Activated CD4-positive, alpha-beta T cell treated with anti-CD3 and anti-CD28 coated beads, Interleukin-2, amount 10 ng/mL, durations not matched to agents 24 days and 14 days (primary cell): ENCODE measurements around the gene C2CD4B. TPM values are rescaled to one million over a fixed set of nuclear protein-coding genes. Genes with fewer than 3 reads are reported as not detected.

Experiments
- DNase-seq: peaks from one replicate; pipeline ENCODE4 v3.0.0; 2022
- H3K27ac Mint-ChIP-seq: one replicate; pipeline ENCODE4 v1.8.0; 2022; ENCODE audit warnings: mild to moderate bottlenecking, mixed read lengths
- H3K27me3 Mint-ChIP-seq: one replicate; pipeline ENCODE4 v1.8.0; 2022; ENCODE audit warnings: mixed read lengths
- H3K36me3 Mint-ChIP-seq: one replicate; pipeline ENCODE4 v1.8.0; 2022; ENCODE audit warnings: low read depth, mild to moderate bottlenecking, mixed read lengths
- H3K4me1 Mint-ChIP-seq: one replicate; pipeline ENCODE4 v1.8.0; 2021; ENCODE audit warnings: mixed read lengths
- H3K4me3 Mint-ChIP-seq: one replicate; pipeline ENCODE4 v1.8.0; 2022; ENCODE audit warnings: mild to moderate bottlenecking, moderate library complexity, mixed read lengths
- H3K9me3 Mint-ChIP-seq: one replicate; pipeline ENCODE4 v1.8.0; 2021; ENCODE audit warnings: mixed read lengths
- intact Hi-C: fragments of 100-400 bp; cut with micrococcal nuclease; formaldehyde crosslinking; loops from one replicate; pipeline ENCODE4 v1.15.1; 2023
- total RNA-seq: library from RNA; stranded (reverse); gene quantifications from 2 replicates; pipeline ENCODE4 v1.2.3, GENCODE V29; 2022

C2CD4B gene
- total RNA-seq, 1 donor from 2014 or later, result 0.58 TPM

DNA sequence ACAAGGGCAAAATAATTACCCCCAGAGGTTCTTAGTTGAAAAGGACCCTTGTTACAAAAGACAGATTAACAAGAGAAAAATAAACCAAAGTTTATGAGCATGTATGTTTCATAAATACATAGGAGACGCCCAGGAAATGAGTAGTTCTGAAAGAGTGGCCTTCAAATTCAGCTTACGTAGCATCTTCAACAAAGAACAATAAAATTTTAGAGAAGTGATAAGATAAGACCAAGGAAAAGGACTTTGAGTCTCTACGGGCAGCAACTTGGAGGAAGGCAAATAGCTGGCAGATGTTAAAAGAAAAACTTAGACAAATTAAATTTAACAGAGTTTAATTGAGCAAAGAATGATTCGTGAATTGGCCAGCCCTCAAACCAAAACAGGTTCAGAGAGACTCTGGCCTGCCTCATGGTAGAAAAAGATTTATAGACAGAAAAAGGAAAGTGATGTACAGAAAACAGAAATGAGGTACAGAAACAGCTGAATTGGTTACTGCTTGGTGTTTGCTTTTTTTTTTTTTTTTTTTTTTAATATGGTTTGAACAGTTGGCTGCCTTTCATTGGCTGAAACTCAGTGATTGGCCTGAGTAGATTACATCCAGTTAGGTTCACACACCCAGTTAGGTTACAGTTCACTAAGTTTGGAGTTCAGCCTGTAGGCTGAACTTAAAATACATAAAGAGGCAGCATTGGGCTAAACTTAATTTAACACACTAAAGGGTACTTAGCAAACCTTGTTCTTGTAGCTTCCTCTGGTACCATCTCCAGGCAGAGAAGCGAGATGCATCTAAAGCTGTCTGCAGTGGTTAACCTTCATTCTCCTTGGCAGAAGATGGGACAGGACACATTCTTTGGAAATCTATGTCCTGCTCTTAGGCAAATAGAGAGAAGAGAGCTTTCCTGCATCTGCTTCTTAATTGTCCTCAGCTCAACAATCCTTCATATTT is 23.2 kb downstream of the C2CD4B start:
- Mint-ChIP-seq H3K4me1 (no peaks in the 10 kb centered on the region), H3K9me3 (no peaks in the 10 kb centered on the region), H3K27ac (no peak overlapping the region), H3K36me3 (no peaks in the 10 kb centered on the region), H3K27me3 (peaks cover 3% of the 10 kb centered on the region), H3K4me3 (no peak overlapping the region)
- DNase-seq, result no peak
- intact Hi-C loops, result no loop called here

- intact Hi-C loops, result no loop called here
- H3K36me3 Mint-ChIP-seq, result no peaks in the 10 kb centered on the region
- H3K27ac Mint-ChIP-seq, result no peak overlapping the region
- DNase-seq, result no peak
- H3K4me1 Mint-ChIP-seq, result no peaks in the 10 kb centered on the region
- H3K4me3 Mint-ChIP-seq, result no peak overlapping the region
- H3K9me3 Mint-ChIP-seq, result no peaks in the 10 kb centered on the region
- peaks cover 3% of the 10 kb centered on the region for H3K27me3 Mint-ChIP-seq
Observed at GRCh38 chr15:62141200-62141599, 23.9 kb downstream of the C2CD4B start.

- H3K4me1 Mint-ChIP-seq, result no peaks in the 10 kb centered on the region
Observed at GRCh38 chr15:62138124-62138523, 27.0 kb downstream of the C2CD4B start.

GRCh38 chr15:62136911-62137865 is 27.9 kb downstream of the C2CD4B start:
- no peaks in the 10 kb centered on the region for H3K36me3 Mint-ChIP-seq
- no peak for DNase-seq
- H3K4me3 Mint-ChIP-seq, result no peak overlapping the region
- H3K27ac Mint-ChIP-seq, result no peak overlapping the region
- H3K27me3 Mint-ChIP-seq, result peaks cover 3% of the 10 kb centered on the region
- intact Hi-C loops, result no loop called here
- H3K4me1 Mint-ChIP-seq, result no peaks in the 10 kb centered on the region
- no peaks in the 10 kb centered on the region for H3K9me3 Mint-ChIP-seq

More at GRCh38 chr15:62138124-62138523, 27.0 kb downstream of the C2CD4B start:
- no peak overlapping the region for H3K4me3 Mint-ChIP-seq
- peaks cover 3% of the 10 kb centered on the region for H3K27me3 Mint-ChIP-seq
- no peaks in the 10 kb centered on the region for H3K36me3 Mint-ChIP-seq
- intact Hi-C loops, result no loop called here
- H3K27ac Mint-ChIP-seq, result no peak overlapping the region
- no peak for DNase-seq
- H3K9me3 Mint-ChIP-seq, result no peaks in the 10 kb centered on the region

DNA sequence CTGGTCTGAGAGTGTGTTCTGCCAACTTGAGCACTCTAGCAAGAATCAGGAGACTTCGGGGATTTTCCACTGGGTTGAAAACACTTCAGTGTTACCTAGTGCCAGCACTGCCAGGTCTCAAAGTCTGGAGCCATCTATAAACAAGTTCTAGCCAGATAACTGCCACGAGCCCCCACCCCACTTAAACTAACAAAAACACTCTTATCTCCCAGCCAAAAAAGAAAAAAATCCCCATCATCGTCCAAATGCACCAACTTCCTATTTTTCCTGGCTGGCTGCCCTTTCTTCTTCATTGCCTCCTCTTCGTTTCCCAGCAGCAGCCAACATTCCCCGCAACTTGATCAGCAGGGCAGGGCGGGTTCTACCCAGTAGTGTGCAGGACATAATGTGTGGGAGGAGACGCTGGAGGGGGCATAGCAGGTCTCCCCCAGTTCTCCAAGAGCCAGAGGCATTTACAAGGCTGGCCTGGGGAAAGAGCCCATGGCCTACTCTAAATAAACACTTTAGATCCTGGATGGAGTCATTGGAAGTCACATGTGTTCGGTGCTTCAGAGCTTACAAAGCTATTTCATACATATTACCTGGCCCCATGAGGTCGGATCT is 29.5 kb downstream of the C2CD4B start:
- intact Hi-C loops, result no loop called here
- Mint-ChIP-seq H3K27me3 (peaks cover 5% of the 10 kb centered on the region), H3K4me1 (no peaks in the 10 kb centered on the region), H3K36me3 (no peaks in the 10 kb centered on the region), H3K9me3 (no peaks in the 10 kb centered on the region), H3K4me3 (no peak overlapping the region), H3K27ac (no peak overlapping the region)
- DNase-seq, result no peak

GRCh38 chr15:62133141-62133540 is 31.9 kb downstream of the C2CD4B start:
- Mint-ChIP-seq H3K27me3 (peaks cover 3% of the 10 kb centered on the region), H3K4me3 (no peak overlapping the region), H3K9me3 (no peaks in the 10 kb centered on the region), H3K27ac (no peak overlapping the region), H3K4me1 (peaks cover 10% of the 10 kb centered on the region), H3K36me3 (no peaks in the 10 kb centered on the region)
- DNase-seq, result no peak
- intact Hi-C loops, result no loop called here

- Mint-ChIP-seq H3K27ac (no peak overlapping the region), H3K9me3 (no peaks in the 10 kb centered on the region), H3K4me3 (no peak overlapping the region), H3K36me3 (no peaks in the 10 kb centered on the region), H3K27me3 (peaks cover 3% of the 10 kb centered on the region), H3K4me1 (peaks cover 25% of the 10 kb centered on the region)
- peak; percentile 60 for DNase-seq
- intact Hi-C loops, result no loop called here
Observed at GRCh38 chr15:62128916-62129315, 36.2 kb downstream of the C2CD4B start.

DNA sequence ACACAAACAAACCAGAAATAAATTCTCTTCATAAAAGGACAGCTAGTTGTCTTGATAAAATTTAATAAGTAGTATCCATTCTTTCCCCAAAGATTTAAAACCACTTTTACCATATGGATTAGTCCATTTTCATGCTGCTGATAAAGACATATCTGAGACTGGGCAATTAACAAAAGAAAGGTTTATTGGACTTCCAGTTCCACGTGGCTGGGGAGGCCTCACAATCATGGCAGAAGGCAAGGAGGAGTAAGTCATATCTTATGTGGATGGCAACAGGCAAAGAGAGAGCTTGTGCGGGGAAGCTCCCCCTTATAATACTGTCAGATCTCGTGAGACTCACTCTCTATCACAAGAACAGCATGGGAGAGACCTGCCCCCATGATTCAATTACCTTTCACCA is 38.7 kb downstream of the C2CD4B start:
- Mint-ChIP-seq H3K9me3 (no peaks in the 10 kb centered on the region), H3K4me3 (no peak overlapping the region), H3K27me3 (peaks cover 1% of the 10 kb centered on the region), H3K27ac (no peak overlapping the region), H3K36me3 (no peaks in the 10 kb centered on the region), H3K4me1 (peaks cover 33% of the 10 kb centered on the region)
- intact Hi-C loops, result no loop called here
- no peak for DNase-seq

DNA sequence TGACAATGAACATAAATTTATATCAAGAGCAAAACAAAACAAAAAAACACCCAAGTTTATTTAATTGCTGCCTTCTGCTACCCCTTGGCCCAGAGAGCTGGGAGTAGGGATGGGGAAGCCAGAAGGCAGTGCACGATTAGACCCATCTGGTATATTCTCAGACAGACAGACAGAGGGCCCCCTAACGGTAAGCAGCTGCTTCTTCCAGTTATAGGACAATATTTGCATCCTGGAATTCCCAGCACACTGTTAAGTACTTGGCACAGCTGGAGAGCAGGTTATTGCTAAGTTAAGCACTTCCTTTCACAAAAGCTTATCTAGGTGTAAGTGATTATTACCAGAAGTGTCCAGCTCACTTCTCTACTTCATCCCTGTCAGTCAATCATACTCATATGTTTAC is 39.3 kb downstream of the C2CD4B start:
- peaks cover 1% of the 10 kb centered on the region for H3K27me3 Mint-ChIP-seq
- no peaks in the 10 kb centered on the region for H3K36me3 Mint-ChIP-seq
- intact Hi-C loops, result no loop called here
- H3K4me3 Mint-ChIP-seq, result no peak overlapping the region
- no peak for DNase-seq
- no peaks in the 10 kb centered on the region for H3K9me3 Mint-ChIP-seq
- H3K27ac Mint-ChIP-seq, result no peak overlapping the region
- H3K4me1 Mint-ChIP-seq, result peaks cover 36% of the 10 kb centered on the region

DNA sequence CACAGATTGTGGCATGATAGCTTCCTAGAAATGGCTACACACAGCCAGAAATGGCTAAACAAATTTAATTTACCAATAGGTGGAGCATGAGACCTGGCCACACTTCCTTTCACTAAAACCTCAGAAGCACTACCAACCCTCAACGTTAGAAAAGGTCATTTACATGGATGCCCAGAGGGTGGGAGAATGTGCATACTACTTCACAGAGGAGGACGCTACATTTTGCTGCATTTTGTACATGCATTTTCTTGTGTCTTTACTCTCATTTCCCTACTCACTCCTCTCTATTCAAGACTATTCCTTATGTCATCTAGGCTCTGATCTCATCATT is 40.1 kb downstream of the C2CD4B start:
- H3K27ac Mint-ChIP-seq, result peak overlapping the region; percentile 71
- peaks cover under 1% of the 10 kb centered on the region for H3K27me3 Mint-ChIP-seq
- intact Hi-C loops, result no loop called here
- H3K36me3 Mint-ChIP-seq, result no peaks in the 10 kb centered on the region
- no peaks in the 10 kb centered on the region for H3K9me3 Mint-ChIP-seq
- no peak for DNase-seq
- no peak overlapping the region for H3K4me3 Mint-ChIP-seq
- peaks cover 40% of the 10 kb centered on the region for H3K4me1 Mint-ChIP-seq

DNA sequence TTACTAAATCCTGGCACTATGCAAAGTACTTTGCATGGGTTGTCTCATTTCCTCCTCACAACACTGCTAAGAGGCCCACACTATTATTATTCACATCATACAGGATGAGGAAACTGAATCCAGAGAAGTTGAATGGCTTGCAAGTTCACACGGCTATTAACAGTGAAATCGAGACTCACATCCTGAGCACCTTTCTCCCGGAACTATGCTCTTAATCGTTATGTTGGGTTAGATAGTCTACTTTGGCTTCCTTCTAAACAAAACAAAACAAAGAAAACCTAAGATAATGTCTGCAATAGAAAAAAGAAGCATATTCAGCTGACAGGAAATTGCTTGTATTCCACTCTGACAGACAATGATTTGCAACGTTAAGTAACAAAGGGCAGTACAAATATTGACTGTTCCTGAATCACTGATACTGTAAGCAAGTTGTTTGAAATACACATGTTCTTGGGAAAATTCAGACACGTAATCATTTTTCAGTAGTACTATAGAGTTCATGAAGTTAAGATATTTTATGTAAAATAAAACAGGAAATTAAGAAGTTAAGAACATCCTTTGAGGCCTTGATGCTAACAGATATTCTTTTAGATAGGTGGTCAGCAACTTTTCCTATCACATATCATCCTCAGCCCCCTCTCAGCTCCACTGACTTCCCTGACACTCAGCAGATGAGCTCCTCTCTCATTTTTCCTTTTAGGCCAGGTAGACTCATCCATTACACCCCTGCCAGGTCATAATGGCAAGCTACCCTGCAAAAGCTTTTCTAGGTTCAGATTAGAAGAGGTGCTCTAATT is 40.7 kb downstream of the C2CD4B start:
- DNase-seq, result no peak
- Mint-ChIP-seq H3K4me1 (peaks cover 45% of the 10 kb centered on the region), H3K4me3 (no peak overlapping the region), H3K27me3 (no peaks in the 10 kb centered on the region), H3K27ac (peak overlapping the region; percentile 71), H3K36me3 (no peaks in the 10 kb centered on the region), H3K9me3 (no peaks in the 10 kb centered on the region)
- intact Hi-C loops, result no loop called here

- no peak for DNase-seq
- intact Hi-C loops, result no loop called here
- Mint-ChIP-seq H3K36me3 (no peaks in the 10 kb centered on the region), H3K27ac (peak overlapping the region; percentile 50), H3K4me3 (no peak overlapping the region), H3K27me3 (no peaks in the 10 kb centered on the region), H3K4me1 (peaks cover 41% of the 10 kb centered on the region), H3K9me3 (no peaks in the 10 kb centered on the region)
Observed at GRCh38 chr15:62122249-62122648, 42.8 kb downstream of the C2CD4B start.

DNA sequence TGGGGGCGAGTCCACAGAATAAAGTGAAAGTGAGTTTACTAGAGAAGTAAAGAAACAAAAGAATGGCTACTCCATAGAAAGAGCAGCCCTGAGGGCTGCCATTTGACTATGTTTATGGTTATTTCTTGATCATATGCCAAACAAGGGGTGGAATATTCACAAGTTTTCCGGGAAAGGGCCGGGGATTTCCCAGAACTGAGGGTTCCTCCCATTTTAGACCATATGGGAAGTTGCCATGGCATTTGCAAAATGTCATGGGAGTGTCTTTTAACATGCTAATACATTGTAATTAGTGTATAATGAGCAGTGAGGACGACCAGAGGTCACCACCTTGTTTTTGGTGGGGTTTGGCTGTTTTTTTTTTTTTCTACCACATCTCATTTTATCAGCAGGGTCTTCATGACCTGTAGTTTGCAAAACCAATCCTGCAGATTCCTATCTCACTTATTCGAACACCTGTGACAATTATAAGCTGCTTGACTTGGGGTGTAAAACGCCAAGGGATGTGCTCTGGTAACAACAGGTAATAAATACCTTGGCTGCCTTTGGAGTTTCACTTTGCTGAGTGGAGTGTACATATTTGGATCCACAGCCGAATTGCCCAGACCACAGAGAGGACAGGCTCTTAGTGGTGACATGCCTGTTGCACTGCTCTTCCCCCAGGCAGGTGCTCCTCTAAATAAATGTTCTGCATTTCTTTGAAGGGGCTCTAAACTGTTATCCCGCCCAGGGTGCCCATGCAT is 43.6 kb downstream of the C2CD4B start:
- no peak overlapping the region for H3K4me3 Mint-ChIP-seq

More for the DNA sequence above, 43.6 kb downstream of the C2CD4B start:
- H3K9me3 Mint-ChIP-seq, result no peaks in the 10 kb centered on the region
- H3K4me1 Mint-ChIP-seq, result peaks cover 41% of the 10 kb centered on the region
- no peak overlapping the region for H3K27ac Mint-ChIP-seq
- intact Hi-C loops, result no loop called here
- H3K27me3 Mint-ChIP-seq, result no peaks in the 10 kb centered on the region
- H3K36me3 Mint-ChIP-seq, result no peaks in the 10 kb centered on the region
- DNase-seq, result no peak
